ENCODE results near the gene IL32. TPM values are rescaled to one million over a fixed set of nuclear protein-coding genes. Genes with fewer than 3 reads are reported as not detected.

The IL32 gene
- total RNA-seq, 4 donors from 2014 or later: 21.9 to 720 (median 492) TPM

GRCh38 chr16:3060339-3061127 lies 4.9 kb upstream of the IL32 start:
- no peaks in the 10 kb centered on the region for H3K36me3 ChIP-seq
- no peak overlapping the region for H3K4me3 ChIP-seq
- H3K27me3 ChIP-seq: no peaks in the 10 kb centered on the region
- WGBS, 2 donors (ENCODE audit: low coverage in 1 of 2): 79 to 82% methylated on average over 6 to 14 of the region's 14 CpGs
- no peak overlapping the region for H3K27ac ChIP-seq
- peaks cover 17 to 50% (median 35%) of the 10 kb centered on the region in 4 donors for H3K4me1 ChIP-seq
- TF ChIP-seq EP300 (IDR thresholded peaks at IDR 0.05; ENCODE audit: low read depth): no peak
- no peak for TF ChIP-seq POLR2A (IDR thresholded peaks at IDR 0.05)
- TF ChIP-seq, protein P1, sequence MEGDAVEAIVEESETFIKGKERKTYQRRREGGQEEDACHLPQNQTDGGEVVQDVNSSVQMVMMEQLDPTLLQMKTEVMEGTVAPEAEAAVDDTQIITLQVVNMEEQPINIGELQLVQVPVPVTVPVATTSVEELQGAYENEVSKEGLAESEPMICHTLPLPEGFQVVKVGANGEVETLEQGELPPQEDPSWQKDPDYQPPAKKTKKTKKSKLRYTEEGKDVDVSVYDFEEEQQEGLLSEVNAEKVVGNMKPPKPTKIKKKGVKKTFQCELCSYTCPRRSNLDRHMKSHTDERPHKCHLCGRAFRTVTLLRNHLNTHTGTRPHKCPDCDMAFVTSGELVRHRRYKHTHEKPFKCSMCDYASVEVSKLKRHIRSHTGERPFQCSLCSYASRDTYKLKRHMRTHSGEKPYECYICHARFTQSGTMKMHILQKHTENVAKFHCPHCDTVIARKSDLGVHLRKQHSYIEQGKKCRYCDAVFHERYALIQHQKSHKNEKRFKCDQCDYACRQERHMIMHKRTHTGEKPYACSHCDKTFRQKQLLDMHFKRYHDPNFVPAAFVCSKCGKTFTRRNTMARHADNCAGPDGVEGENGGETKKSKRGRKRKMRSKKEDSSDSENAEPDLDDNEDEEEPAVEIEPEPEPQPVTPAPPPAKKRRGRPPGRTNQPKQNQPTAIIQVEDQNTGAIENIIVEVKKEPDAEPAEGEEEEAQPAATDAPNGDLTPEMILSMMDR (IDR thresholded peaks at IDR 0.05): no peak
- no peak for TF ChIP-seq POLR2AphosphoS5 (IDR thresholded peaks at IDR 0.05)
- H3K9me3 ChIP-seq: no peaks in the 10 kb centered on the region
- DNase-seq: no peak
- intact Hi-C loops (cut with DNase I; ENCODE audit: low total_unique reads) (no loop called here), in situ Hi-C loops (cut with MboI; ENCODE audit: low pct_ligation_motif_present in 1 of 4, low pct_unique_long_range_greater_than_20kb in 1 of 4, low sequenced_read_pairs in 3 of 4) (loop anchor here in 2 of 4 donors (10.0 kb wide), 1 partner anchor 64 kb away; no protein-coding TSS in a partner anchor)

DNA sequence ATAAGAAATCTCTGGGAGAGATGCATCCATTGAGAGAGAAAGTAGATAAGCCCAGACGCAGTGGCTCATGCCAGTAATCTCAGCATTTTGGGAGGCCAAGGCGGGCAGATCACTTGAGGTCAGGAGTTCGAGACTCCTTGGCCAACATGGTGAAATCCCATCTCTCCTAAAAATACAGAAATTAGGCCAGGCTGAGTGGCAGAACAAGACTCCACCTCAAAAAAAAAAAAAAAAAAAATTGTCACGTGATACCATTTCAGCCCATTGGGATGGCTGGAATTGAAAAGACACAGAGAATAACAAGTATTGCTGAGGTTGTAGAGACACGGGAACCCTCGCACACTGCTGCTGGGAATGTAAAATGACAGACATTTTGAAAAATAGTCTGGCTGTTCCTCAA lies 2.9 kb upstream of the IL32 start:
- peaks cover 17 to 61% (median 43%) of the 10 kb centered on the region in 4 donors for H3K4me1 ChIP-seq
- TF ChIP-seq, protein P1 (IDR thresholded peaks at IDR 0.05): no peak
- TF ChIP-seq POLR2A (IDR thresholded peaks at IDR 0.05) (no peak), EP300 (IDR thresholded peaks at IDR 0.05; ENCODE audit: low read depth) (no peak), POLR2AphosphoS5 (IDR thresholded peaks at IDR 0.05) (no peak)
- H3K27ac ChIP-seq: peak overlapping the region in 3 of 4 donors; percentile 55 to 87 (median 78)
- H3K36me3 ChIP-seq: no peaks in the 10 kb centered on the region
- DNase-seq: no peak
- H3K9me3 ChIP-seq: no peaks in the 10 kb centered on the region
- no peak overlapping the region for H3K4me3 ChIP-seq
- H3K27me3 ChIP-seq: no peaks in the 10 kb centered on the region
- in situ Hi-C loops (cut with MboI; ENCODE audit: low pct_ligation_motif_present in 1 of 4, low pct_unique_long_range_greater_than_20kb in 1 of 4, low sequenced_read_pairs in 3 of 4): loop anchor here in 2 of 4 donors (10.0 kb wide), 1 partner anchor 62 kb away; no protein-coding TSS in a partner anchor
- WGBS, 2 donors (ENCODE audit: low coverage in 1 of 2): 91 to 92% methylated on average over 6 of the region's 6 CpGs
- intact Hi-C loops (cut with DNase I; ENCODE audit: low total_unique reads): no loop called here

GRCh38 chr16:3063625-3064386 lies 1.6 kb upstream of the IL32 start:
- H3K4me1 ChIP-seq: peaks cover 11 to 57% (median 37%) of the 10 kb centered on the region in 4 donors
- DNase-seq: no peak
- TF ChIP-seq POLR2AphosphoS5 (IDR thresholded peaks at IDR 0.05) (no peak), EP300 (IDR thresholded peaks at IDR 0.05; ENCODE audit: low read depth) (no peak), POLR2A (IDR thresholded peaks at IDR 0.05) (no peak)
- TF ChIP-seq, protein P1 (IDR thresholded peaks at IDR 0.05): no peak
- in situ Hi-C loops (cut with MboI; ENCODE audit: low pct_ligation_motif_present in 1 of 4, low pct_unique_long_range_greater_than_20kb in 1 of 4, low sequenced_read_pairs in 3 of 4): loop anchor here in 2 of 4 donors (10.0 kb wide), 1 partner anchor 61 kb away; no protein-coding TSS in a partner anchor
- intact Hi-C loops (cut with DNase I; ENCODE audit: low total_unique reads): no loop called here
- H3K27me3 ChIP-seq: no peaks in the 10 kb centered on the region
- 87 to 93% methylated on average over 6 to 8 of the region's 8 CpGs for WGBS, 2 donors (ENCODE audit: low coverage in 1 of 2)
- H3K27ac ChIP-seq: peak overlapping the region; percentile 55 to 87 (median 78)
- H3K36me3 ChIP-seq: no peaks in the 10 kb centered on the region
- H3K9me3 ChIP-seq: no peaks in the 10 kb centered on the region
- H3K4me3 ChIP-seq: no peak overlapping the region
